ENCODE data around the gene RARG.

The RARG gene

GRCh38 chr12:53200458-53201176, 31.4 kb downstream of the RARG start:
- TF ChIP-seq ZNF274 (IDR thresholded peaks at IDR 0.05; ENCODE audit: low read depth, low read length): no peak
- peak overlapping the region; percentile 34; the same call in 1 of the 2 replicates for H3K4me3 ChIP-seq (ENCODE audit: low read length)

DNA sequence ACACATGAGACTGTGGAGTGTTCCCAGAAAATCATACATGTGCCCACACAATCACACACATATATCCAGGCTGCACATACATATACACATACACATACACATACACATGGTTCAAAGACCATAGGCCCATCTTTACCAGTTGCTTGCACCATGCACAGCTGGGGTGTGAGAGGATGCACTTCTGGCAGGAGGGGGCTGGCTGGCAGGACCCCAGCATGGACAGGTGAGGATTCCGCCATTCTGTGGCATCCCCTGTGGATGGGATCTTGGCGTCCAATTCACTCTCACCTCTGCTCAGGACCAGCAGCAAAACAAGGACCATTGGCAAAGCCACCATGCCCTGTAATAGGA, 31.9 kb downstream of the RARG start:
- TF ChIP-seq ZNF274 (IDR thresholded peaks at IDR 0.05; ENCODE audit: low read depth, low read length): no peak
- H3K4me3 ChIP-seq (ENCODE audit: low read length): peak overlapping the region; percentile 14; the same call in 1 of the 2 replicates

GRCh38 chr12:53199700-53200099, 32.3 kb downstream of the RARG start:
- no peak for TF ChIP-seq ZNF274 (IDR thresholded peaks at IDR 0.05; ENCODE audit: low read depth, low read length)
- no peak overlapping the region for H3K4me3 ChIP-seq (ENCODE audit: low read length)

DNA sequence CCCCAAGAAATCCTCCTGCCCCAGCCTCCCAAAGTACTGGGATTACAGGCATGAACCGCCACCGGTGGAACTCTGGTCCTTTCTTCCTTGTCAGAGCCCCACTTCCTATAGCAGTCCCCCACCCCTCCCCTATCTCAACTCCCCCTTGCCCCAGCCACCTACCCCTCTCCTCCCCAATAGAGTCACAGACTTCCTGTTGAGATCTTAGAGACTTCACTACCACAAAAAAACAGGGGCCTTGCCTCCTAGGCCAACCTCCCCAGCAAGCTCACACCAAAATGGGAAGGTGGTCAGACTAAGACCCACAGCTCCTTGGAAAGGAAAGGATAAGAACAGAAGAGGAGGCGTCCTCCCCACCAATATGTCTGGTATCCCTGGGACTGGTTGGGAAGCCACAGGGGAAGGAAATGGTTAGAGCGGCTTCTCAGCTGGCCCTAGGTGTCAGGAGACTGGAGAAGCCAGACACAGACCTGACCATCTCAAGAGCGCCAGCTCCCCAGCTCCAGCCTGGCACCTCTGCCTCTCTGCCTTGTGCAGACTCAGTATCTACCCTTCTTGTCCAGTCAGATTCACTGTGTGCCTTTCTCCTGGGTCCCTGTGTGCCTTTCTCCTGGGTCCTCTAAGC, 33.4 kb downstream of the RARG start:
- TF ChIP-seq ZNF274 (IDR thresholded peaks at IDR 0.05; ENCODE audit: low read depth, low read length): no peak
- no peak overlapping the region for H3K4me3 ChIP-seq (ENCODE audit: low read length)

- H3K4me3 ChIP-seq (ENCODE audit: low read length): no peak overlapping the region
- TF ChIP-seq ZNF274 (IDR thresholded peaks at IDR 0.05; ENCODE audit: low read depth, low read length): no peak
Observed at GRCh38 chr12:53197011-53197640, 34.9 kb downstream of the RARG start.

DNA sequence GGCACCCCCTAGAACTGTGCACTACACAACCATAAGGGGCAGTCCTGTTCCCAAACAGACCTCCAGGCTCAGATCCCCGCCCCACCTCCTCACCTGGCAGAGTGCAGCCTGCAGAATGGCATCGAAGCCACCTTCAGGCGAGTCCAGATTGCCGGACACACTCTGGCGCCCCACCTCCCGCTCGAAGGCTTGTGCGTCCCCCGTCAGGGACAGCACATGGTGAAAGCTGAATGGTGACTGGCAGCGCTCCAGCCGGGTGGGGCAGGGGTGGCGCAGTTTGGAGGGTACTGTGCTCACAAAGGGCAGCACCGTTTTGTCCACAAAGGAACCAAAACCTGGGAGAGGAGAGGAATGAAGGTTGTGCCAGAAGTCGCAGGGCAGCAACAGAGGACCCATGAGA, 35.5 kb downstream of the RARG start:
- H3K4me3 ChIP-seq (ENCODE audit: low read length): no peak overlapping the region
- TF ChIP-seq ZNF274 (IDR thresholded peaks at IDR 0.05; ENCODE audit: low read depth, low read length): no peak

DNA sequence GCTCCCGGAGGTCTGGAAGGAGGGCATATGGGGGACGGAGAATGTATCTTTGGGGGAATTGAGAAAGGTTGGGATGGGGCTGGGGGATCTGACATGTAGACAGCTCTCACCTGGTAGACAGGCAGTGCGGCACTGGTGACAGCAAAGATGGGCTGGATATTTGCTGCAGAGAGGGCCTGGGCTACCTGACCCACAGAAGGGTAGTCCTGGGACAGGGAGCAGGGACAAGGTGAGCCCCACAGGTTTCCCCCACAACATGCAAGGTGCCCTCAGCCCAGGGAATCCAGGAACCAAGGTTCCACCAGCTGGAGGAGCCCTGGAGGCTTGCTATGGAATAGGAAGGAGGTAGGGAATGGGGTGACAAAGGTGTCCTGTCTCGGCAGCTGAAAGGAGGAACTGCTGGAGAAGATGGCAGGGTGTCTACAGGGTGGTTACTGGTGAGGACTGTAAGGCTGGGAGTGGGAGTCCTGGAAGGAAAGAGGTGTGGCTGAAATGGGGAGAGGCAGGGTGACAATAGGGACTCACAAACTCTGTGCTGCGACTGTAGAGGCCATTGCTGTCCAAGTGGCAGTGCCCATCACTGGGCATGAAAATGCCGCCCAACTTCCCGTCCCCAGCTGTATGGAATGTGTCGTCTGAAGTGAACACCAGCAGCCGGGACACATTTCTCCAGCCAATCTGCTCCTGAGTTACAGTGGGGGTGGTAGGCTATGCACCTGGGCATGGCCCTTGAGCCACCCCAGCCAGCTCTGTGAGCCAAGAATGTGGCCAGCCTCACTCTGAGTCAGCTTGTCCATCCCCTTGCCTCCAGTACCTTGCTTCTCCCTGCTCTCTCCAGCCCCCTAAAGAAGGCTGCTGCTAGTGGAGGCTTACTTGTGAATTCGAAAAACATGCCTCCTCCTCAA, 36.2 kb downstream of the RARG start:
- no peak overlapping the region for H3K4me3 ChIP-seq (ENCODE audit: low read length)
- no peak for TF ChIP-seq ZNF274 (IDR thresholded peaks at IDR 0.05; ENCODE audit: low read depth, low read length)

GRCh38 chr12:53194973-53195372, 37.0 kb downstream of the RARG start:
- H3K4me3 ChIP-seq (ENCODE audit: low read length): no peak overlapping the region
- TF ChIP-seq ZNF274 (IDR thresholded peaks at IDR 0.05; ENCODE audit: low read depth, low read length): no peak

- no peak for TF ChIP-seq ZNF274 (IDR thresholded peaks at IDR 0.05; ENCODE audit: low read depth, low read length)
Observed at GRCh38 chr12:53193985-53194716, 37.9 kb downstream of the RARG start.

GRCh38 chr12:53193040-53193439, 39.0 kb downstream of the RARG start:
- no peak for TF ChIP-seq ZNF274 (IDR thresholded peaks at IDR 0.05; ENCODE audit: low read depth, low read length)
- H3K4me3 ChIP-seq (ENCODE audit: low read length): no peak overlapping the region

More at GRCh38 chr12:53193985-53194716, 37.9 kb downstream of the RARG start:
- no peak overlapping the region for H3K4me3 ChIP-seq (ENCODE audit: low read length)

DNA sequence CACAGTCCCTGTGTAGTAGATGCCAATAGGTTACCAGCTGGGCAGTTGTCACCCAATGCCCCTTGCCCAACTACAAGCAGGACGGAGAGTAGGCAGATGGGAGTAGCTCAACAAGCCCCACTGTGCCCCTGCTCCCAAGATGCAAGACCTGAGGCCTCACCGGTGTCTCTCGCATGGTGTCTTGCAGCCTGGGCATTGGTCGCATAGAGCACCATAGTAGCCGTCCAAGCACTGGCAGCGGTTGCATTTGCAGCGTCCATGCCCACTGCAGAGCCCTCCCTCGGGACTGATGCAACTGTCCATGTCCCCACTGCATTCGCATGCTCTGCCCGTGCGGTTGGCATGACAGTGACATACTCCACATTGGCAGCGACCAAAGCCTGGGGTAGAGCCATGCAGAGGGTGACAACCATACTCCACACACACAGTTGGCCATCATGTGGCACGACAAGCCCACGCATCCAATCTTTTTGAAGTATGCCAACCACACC, 39.4 kb downstream of the RARG start:
- H3K4me3 ChIP-seq (ENCODE audit: low read length): no peak overlapping the region
- no peak for TF ChIP-seq ZNF274 (IDR thresholded peaks at IDR 0.05; ENCODE audit: low read depth, low read length)

- no peak overlapping the region for H3K4me3 ChIP-seq (ENCODE audit: low read length)
- no peak for TF ChIP-seq ZNF274 (IDR thresholded peaks at IDR 0.05; ENCODE audit: low read depth, low read length)
Observed at GRCh38 chr12:53191885-53192530, 40.0 kb downstream of the RARG start.
